ENCODE results near the gene PTGIR. TPM values are rescaled to one million over a fixed set of nuclear protein-coding genes. Genes with fewer than 3 reads are reported as not detected.

PTGIR gene
- total RNA-seq, 1 donor from 2014 or later: 12.6 TPM

- no peaks in the 10 kb centered on the region for H3K9me3 ChIP-seq
- no peak for DNase-seq
- no peaks in the 10 kb centered on the region for H3K4me1 ChIP-seq
- no peaks in the 10 kb centered on the region for H3K36me3 ChIP-seq
- intact Hi-C loops (cut with DNase I): no loop called here
- H3K27ac ChIP-seq: no peak overlapping the region
- no peak overlapping the region for H3K4me3 ChIP-seq
- no peaks in the 10 kb centered on the region for H3K27me3 ChIP-seq
- ATAC-seq: no peak
- TF ChIP-seq, protein P1, sequence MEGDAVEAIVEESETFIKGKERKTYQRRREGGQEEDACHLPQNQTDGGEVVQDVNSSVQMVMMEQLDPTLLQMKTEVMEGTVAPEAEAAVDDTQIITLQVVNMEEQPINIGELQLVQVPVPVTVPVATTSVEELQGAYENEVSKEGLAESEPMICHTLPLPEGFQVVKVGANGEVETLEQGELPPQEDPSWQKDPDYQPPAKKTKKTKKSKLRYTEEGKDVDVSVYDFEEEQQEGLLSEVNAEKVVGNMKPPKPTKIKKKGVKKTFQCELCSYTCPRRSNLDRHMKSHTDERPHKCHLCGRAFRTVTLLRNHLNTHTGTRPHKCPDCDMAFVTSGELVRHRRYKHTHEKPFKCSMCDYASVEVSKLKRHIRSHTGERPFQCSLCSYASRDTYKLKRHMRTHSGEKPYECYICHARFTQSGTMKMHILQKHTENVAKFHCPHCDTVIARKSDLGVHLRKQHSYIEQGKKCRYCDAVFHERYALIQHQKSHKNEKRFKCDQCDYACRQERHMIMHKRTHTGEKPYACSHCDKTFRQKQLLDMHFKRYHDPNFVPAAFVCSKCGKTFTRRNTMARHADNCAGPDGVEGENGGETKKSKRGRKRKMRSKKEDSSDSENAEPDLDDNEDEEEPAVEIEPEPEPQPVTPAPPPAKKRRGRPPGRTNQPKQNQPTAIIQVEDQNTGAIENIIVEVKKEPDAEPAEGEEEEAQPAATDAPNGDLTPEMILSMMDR (IDR thresholded peaks at IDR 0.05): no peak
Measured at GRCh38 chr19:46591254-46591653, 33.6 kb downstream of the PTGIR start.

GRCh38 chr19:46587861-46588260 lies 37.0 kb downstream of the PTGIR start:
- no peaks in the 10 kb centered on the region for H3K9me3 ChIP-seq
- H3K27ac ChIP-seq: no peak overlapping the region
- H3K4me1 ChIP-seq: no peaks in the 10 kb centered on the region
- TF ChIP-seq, protein P1 (IDR thresholded peaks at IDR 0.05): no peak
- DNase-seq: no peak
- H3K36me3 ChIP-seq: no peaks in the 10 kb centered on the region
- intact Hi-C loops (cut with DNase I): no loop called here
- H3K4me3 ChIP-seq: no peak overlapping the region
- no peak for ATAC-seq
- H3K27me3 ChIP-seq: no peaks in the 10 kb centered on the region

- no peak overlapping the region for H3K27ac ChIP-seq
- DNase-seq (no peak), ATAC-seq (no peak)
- no peaks in the 10 kb centered on the region for H3K4me1 ChIP-seq
- H3K9me3 ChIP-seq: no peaks in the 10 kb centered on the region
- H3K27me3 ChIP-seq: no peaks in the 10 kb centered on the region
- TF ChIP-seq, protein P1 (IDR thresholded peaks at IDR 0.05): no peak
- intact Hi-C loops (cut with DNase I): no loop called here
- no peaks in the 10 kb centered on the region for H3K36me3 ChIP-seq
- H3K4me3 ChIP-seq: no peak overlapping the region
Measured at GRCh38 chr19:46586294-46586693, 38.6 kb downstream of the PTGIR start.

- TF ChIP-seq, protein P1 (IDR thresholded peaks at IDR 0.05): no peak
Measured at GRCh38 chr19:46585539-46585938, 39.4 kb downstream of the PTGIR start.

DNA sequence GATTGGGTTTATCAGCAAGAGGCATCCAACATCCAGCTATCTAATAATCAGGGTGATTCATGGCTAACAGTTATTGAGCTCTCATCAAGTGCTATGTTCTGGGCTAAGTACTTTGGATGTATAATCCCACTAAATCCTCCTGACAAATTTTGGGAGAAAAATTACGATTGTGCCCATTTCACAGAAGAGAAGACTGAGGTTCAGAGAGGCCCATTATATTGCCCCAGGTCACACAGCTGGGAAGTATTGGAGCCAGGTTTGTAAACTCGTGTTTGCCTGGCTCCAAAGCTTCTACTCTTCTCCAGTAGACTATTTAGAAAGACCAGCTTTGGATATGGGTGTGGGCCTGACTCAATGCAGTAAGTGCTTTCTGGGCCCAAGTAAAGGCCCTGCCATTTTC lies 44.6 kb downstream of the PTGIR start:
- H3K36me3 ChIP-seq: no peaks in the 10 kb centered on the region
- TF ChIP-seq, protein P1 (IDR thresholded peaks at IDR 0.05): no peak
- no peak for DNase-seq
- H3K27ac ChIP-seq: no peak overlapping the region
- H3K4me3 ChIP-seq: no peak overlapping the region
- no peaks in the 10 kb centered on the region for H3K27me3 ChIP-seq
- intact Hi-C loops (cut with DNase I): no loop called here
- ATAC-seq: no peak
- no peaks in the 10 kb centered on the region for H3K4me1 ChIP-seq
- no peaks in the 10 kb centered on the region for H3K9me3 ChIP-seq

More at GRCh38 chr19:46585539-46585938, 39.4 kb downstream of the PTGIR start:
- H3K4me1 ChIP-seq: no peaks in the 10 kb centered on the region
- no peaks in the 10 kb centered on the region for H3K36me3 ChIP-seq
- no peaks in the 10 kb centered on the region for H3K9me3 ChIP-seq
- no peak overlapping the region for H3K4me3 ChIP-seq
- H3K27ac ChIP-seq: no peak overlapping the region
- ATAC-seq (no peak), DNase-seq (no peak)
- intact Hi-C loops (cut with DNase I): no loop called here
- no peaks in the 10 kb centered on the region for H3K27me3 ChIP-seq

GRCh38 chr19:46579361-46579879 lies 45.5 kb downstream of the PTGIR start:
- peak; percentile 19 for ATAC-seq
- H3K9me3 ChIP-seq: no peaks in the 10 kb centered on the region
- intact Hi-C loops (cut with DNase I): no loop called here
- TF ChIP-seq, protein P1 (IDR thresholded peaks at IDR 0.05): peak; percentile 23
- H3K27ac ChIP-seq: no peak overlapping the region
- DNase-seq: no peak
- no peaks in the 10 kb centered on the region for H3K4me1 ChIP-seq
- no peaks in the 10 kb centered on the region for H3K27me3 ChIP-seq
- no peak overlapping the region for H3K4me3 ChIP-seq
- no peaks in the 10 kb centered on the region for H3K36me3 ChIP-seq
